Stimulated activated CD8-positive, alpha-beta memory T cell treated with anti-CD3 and anti-CD28 coated beads, Interleukin-4, amount 100 ng/mL, for 48 hours (primary cell): ENCODE results near the gene EHBP1L1.

Source experiments
- DNase-seq: peaks from one replicate; pipeline ENCODE4 v3.0.0-alpha.2; 2020

The EHBP1L1 gene

DNA sequence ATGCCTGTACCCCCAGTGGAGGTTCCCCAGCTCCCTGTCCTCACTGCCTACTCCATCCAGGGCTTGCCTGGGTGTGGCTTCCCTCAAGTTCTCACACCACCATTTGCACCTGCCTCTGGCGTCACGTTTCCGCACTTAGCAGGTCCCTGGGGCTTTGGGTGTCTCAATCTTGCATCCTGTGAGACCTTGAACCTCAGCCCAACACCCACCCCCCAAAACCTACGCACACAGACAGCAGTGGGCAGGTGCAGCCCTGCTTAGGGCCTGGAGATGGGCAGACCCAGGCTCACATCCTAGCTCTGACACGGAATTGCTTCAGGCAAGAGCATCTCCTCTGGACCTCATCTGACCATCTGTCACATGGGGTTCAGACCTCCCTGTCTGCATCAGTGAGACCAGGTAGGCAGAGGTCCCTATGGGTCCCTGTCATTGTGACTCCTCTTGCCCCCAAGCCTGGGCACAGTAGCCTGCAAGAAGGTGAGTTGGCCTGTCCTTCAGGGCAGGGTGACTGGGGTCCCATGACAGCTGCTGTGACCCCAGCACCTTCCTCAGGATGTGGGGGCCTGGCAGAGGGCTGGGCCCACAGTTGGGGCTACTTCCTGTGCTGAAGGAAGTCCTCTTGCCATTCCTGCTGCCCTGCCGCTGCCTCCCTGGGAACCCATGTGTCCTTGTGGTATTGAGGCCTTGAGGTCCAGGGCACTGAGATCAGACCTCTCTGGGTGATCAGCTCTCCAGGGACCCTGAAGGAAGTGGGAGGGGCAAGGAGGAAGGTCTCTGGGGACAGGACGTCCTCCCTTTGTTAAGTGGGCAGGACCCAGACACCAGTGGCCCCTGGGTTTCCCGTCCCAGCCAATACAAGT, 64.0 kb downstream of the EHBP1L1 start:
- DNase-seq = peak; percentile 69

GRCh38 chr11:65640483-65641296, 64.8 kb downstream of the EHBP1L1 start:
- DNase-seq = no peak

DNA sequence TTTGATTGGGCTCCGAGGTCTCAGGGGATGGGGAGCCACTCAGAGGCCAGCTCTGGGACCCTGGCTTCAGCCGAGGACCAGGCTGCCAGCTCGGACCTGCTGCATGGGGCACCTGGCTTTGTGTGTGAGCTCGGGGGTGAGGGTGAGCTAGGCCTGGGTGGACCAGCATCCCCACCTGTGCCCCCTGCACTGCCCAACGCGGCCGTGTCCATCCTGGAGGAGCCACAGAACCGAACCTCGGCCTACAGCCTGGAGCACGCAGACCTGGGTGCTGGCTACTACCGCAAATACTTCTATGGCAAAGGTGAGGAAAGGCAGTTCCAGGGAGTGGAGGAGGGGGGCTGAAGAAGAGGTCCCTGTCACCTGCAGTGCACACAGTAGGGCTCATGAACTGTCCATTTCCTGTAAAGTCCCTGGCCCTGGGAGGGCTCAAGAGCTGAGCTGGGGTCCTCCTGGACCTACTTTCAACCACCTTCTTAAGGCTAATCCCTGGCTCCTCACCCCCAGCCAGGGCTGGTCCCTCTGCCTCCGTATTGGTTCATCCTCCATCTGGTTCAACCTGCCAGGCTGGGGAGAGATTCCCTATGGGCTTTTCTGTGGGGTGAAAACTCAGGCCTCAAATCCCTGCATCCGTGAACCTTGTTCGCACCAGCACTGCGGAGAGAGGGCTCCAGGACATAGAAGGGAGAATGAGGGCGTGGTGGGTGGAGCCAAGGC, 65.6 kb downstream of the EHBP1L1 start:
- DNase-seq = no peak
